D721Med (cell line): Measurements from ENCODE around the gene CHST15.

Experiments
- DNase-seq: peaks from one replicate; pipeline ENCODE4 v3.0.0; 2011; ENCODE audit warnings: low spot score; ENCODE audit not compliant: insufficient read length
- FAIRE-seq: peaks from 2 replicates; lab custom pipeline; 2011; peaks lifted over from hg19 to GRCh38; lab: Jason Lieb, UNC
- CTCF ChIP-seq: IDR thresholded peaks from 2 replicates; pipeline ENCODE4 v1.5.1; 2012; ENCODE audit warnings: mild to moderate bottlenecking, control low read depth; ENCODE audit not compliant: insufficient read depth; ENCODE audit errors: missing control alignments

CHST15 gene

DNA sequence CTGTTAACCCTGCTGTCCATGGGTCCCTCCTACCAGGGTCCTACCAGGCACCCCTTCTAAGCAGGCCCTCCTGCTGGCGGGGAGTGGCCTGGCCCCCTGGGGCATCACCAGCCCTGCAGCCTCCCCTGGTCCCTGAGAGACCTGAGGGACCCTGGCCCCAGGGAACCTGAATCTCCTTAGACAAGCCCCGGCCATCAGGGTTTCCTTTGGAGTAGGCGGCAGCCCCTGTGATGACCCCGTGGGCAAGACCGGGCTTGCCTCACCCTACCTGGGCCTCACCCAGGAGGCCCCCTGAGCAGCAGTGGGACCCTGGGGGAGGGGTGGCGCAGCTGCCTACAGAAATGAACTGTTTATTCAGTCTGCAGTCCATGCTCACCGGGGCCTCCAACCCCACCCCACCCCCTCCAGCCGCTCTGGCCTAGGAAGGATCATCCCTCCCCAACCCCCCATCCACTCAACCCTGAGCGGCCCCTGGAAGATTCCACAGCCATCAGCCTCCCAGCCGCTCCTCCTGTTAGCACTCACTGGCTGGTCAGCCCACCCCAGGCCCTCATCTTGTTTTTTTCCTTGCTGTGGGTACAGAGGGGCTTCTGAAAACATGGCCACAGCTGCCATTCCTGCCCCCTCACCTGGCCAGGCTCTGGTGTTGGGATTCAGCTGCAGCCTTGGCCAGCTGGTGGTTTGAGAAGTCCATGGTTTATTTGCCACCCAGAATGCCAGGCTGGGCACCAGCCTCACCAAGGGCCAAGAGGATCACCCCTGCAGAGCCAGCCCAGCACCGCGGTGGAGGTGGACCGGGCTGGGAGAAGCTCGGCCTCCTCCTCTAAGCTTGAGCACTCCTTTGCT is 34.8 kb upstream of the CHST15 start:
- FAIRE-seq (no peak), DNase-seq (no peak)

GRCh38 chr10:124127563-124127962 is 34.2 kb upstream of the CHST15 start:
- DNase-seq: no peak
- no peak for TF ChIP-seq CTCF
- no peak for FAIRE-seq

More for the DNA sequence above, 34.8 kb upstream of the CHST15 start:
- no peak for TF ChIP-seq CTCF

GRCh38 chr10:124126983-124127385 is 33.6 kb upstream of the CHST15 start:
- no peak for TF ChIP-seq CTCF
- FAIRE-seq: no peak
- DNase-seq: no peak

GRCh38 chr10:124126145-124126982 is 33.0 kb upstream of the CHST15 start:
- FAIRE-seq: no peak
- DNase-seq: no peak
- TF ChIP-seq CTCF: no peak

DNA sequence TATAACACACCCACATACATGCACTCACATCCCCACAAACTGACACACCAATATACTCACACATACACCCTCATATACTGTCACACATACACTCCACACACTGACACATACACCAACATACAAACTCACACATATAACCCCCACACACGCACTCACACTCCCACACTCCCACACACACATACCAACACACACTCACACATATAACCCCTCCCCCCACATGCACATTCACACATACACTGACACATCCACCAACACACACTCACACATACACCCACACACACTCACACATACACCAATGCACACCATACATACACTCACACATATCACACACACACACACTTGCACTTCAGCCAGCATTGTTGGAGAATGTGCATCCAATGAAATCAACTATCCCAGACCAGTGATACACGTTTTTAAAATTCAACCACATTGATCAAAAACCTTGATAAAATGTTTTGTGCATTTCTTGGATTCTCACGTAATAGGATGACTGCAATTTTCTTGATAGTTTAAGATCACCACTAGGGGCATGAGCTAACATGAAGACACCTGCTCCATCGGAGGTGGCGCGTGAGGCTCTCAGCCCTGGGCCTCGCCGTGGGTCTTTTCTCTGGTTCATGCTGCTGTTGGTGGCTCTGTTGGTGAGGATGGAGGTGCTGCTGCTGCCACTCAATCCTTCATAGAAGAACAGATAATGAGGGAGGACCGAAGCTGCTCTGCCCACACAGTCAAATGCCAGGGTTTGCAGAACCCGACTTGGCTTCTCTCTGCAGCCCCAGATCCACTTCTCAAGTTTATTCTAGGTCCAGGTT is 32.1 kb upstream of the CHST15 start:
- no peak for TF ChIP-seq CTCF
- no peak for FAIRE-seq
- no peak for DNase-seq

- FAIRE-seq (no peak), DNase-seq (no peak)
- no peak for TF ChIP-seq CTCF
These were observed 31.4 kb upstream of the CHST15 start for GRCh38 chr10:124124769-124125161.
